SK-N-SH treated with all-trans-retinoic acid at 6 μM for 48 hours (cell line): ENCODE results near the gene ARHGEF11.

Experiments used
- ATAC-seq: fragments of 200-7000 bp; cut with Tn5 transposase; 3 replicates; pipeline ENCODE4 v1.9.1; 2020; ENCODE audit warnings: mild to moderate bottlenecking, moderate library complexity
- ARNTL ChIP-seq: fragments of 450-650 bp; formaldehyde crosslinking; IDR thresholded peaks from 2 replicates; pipeline ENCODE4 v1.5.0; 2020; ENCODE audit warnings: low read depth, mild to moderate bottlenecking, moderate library complexity, borderline replicate concordance
- CREB5 ChIP-seq: fragments of 250-450 bp; sonication (Bioruptor Pico); IDR thresholded peaks from 2 replicates; pipeline ENCODE4 v1.5.1; 2020; ENCODE audit warnings: low read depth, mild to moderate bottlenecking, moderate library complexity
- ESRRG ChIP-seq: fragments of 250-450 bp; sonication (Bioruptor Pico); IDR thresholded peaks from 2 replicates; pipeline ENCODE4 v1.6.1; 2021; ENCODE audit warnings: mild to moderate bottlenecking
- GLIS3 ChIP-seq: fragments of 250-450 bp; sonication (Bioruptor Pico); IDR thresholded peaks from 2 replicates; pipeline ENCODE4 v1.5.0; 2020; ENCODE audit warnings: mild to moderate bottlenecking, moderate library complexity
- ISL1 ChIP-seq: fragments of 250-450 bp; sonication (Bioruptor Pico); IDR thresholded peaks from 2 replicates; pipeline ENCODE4 v2.1.2; 2022; ENCODE audit warnings: mild to moderate bottlenecking, moderate library complexity
- PPARA ChIP-seq: fragments of 250-450 bp; sonication (Bioruptor Pico); IDR thresholded peaks from 2 replicates; pipeline ENCODE4 v1.5.0; 2020; ENCODE audit warnings: mild to moderate bottlenecking, borderline replicate concordance
- RARB ChIP-seq: fragments of 250-450 bp; sonication (Bioruptor Pico); IDR thresholded peaks from 2 replicates; pipeline ENCODE4 v1.8.0; 2021; ENCODE audit warnings: mild to moderate bottlenecking, moderate library complexity
- SNAI2 ChIP-seq: fragments of 250-450 bp; sonication (Bioruptor Pico); IDR thresholded peaks from 2 replicates; pipeline ENCODE4 v1.5.0; 2020; ENCODE audit warnings: mild to moderate bottlenecking, moderate library complexity
- TCF4 ChIP-seq: fragments of 250-450 bp; sonication (Bioruptor Pico); IDR thresholded peaks from 2 replicates; pipeline ENCODE4 v1.8.0; 2021; ENCODE audit warnings: mild to moderate bottlenecking, moderate library complexity, borderline replicate concordance
- TOX ChIP-seq: fragments of 250-450 bp; sonication (Bioruptor Pico); IDR thresholded peaks from 2 replicates; pipeline ENCODE4 v1.8.0; 2021; ENCODE audit warnings: mild to moderate bottlenecking, moderate library complexity, borderline replicate concordance
- ZFP3 ChIP-seq: fragments of 250-450 bp; sonication (Bioruptor Pico); IDR thresholded peaks from 2 replicates; pipeline ENCODE4 v1.5.0; 2020; ENCODE audit warnings: mild to moderate bottlenecking, moderate library complexity
- ZFP30 ChIP-seq: fragments of 450-650 bp; formaldehyde crosslinking; IDR thresholded peaks from 2 replicates; pipeline ENCODE4 v1.5.0; 2022; ENCODE audit warnings: mild to moderate bottlenecking, moderate library complexity
- ZNF565 ChIP-seq: fragments of 450-650 bp; formaldehyde crosslinking; conservative IDR thresholded peaks from 2 replicates; pipeline ENCODE4 v1.5.0; 2020; ENCODE audit warnings: low read depth, mild to moderate bottlenecking, moderate library complexity
- ZNF70 ChIP-seq: fragments of 450-650 bp; formaldehyde crosslinking; IDR thresholded peaks from 2 replicates; pipeline ENCODE4 v1.5.0; 2020; ENCODE audit warnings: mild to moderate bottlenecking, moderate library complexity
- ZNF8 ChIP-seq: fragments of 450-650 bp; formaldehyde crosslinking; IDR thresholded peaks from 2 replicates; pipeline ENCODE4 v1.5.0; 2020; ENCODE audit warnings: mild to moderate bottlenecking, moderate library complexity
- TF ChIP-seq, protein P1 (sequence below): fragments of 250-450 bp; sonication (Bioruptor Pico); IDR thresholded peaks from 2 replicates; pipeline ENCODE4 v1.8.0; 2020; ENCODE audit warnings: mild to moderate bottlenecking, moderate library complexity, borderline replicate concordance
- TF ChIP-seq, protein P2 (sequence below): fragments of 250-450 bp; sonication (Bioruptor Pico); IDR thresholded peaks from 2 replicates; pipeline ENCODE4 v1.5.0; 2020; ENCODE audit warnings: mild to moderate bottlenecking, moderate library complexity

Gene ARHGEF11

GRCh38 chr1:157086299-157086698 is 40.8 kb upstream of the ARHGEF11 start:
- no peak for ATAC-seq
- no peak for TF ChIP-seq ZFP3 (CRISPR knock-in tag)
- no peak for TF ChIP-seq ZFP30 (CRISPR knock-in tag)
- no peak for TF ChIP-seq RARB (CRISPR knock-in tag)
- TF ChIP-seq, protein P1, sequence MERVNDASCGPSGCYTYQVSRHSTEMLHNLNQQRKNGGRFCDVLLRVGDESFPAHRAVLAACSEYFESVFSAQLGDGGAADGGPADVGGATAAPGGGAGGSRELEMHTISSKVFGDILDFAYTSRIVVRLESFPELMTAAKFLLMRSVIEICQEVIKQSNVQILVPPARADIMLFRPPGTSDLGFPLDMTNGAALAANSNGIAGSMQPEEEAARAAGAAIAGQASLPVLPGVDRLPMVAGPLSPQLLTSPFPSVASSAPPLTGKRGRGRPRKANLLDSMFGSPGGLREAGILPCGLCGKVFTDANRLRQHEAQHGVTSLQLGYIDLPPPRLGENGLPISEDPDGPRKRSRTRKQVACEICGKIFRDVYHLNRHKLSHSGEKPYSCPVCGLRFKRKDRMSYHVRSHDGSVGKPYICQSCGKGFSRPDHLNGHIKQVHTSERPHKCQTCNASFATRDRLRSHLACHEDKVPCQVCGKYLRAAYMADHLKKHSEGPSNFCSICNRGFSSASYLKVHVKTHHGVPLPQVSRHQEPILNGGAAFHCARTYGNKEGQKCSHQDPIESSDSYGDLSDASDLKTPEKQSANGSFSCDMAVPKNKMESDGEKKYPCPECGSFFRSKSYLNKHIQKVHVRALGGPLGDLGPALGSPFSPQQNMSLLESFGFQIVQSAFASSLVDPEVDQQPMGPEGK, result no peak
- TF ChIP-seq ZNF70, result no peak
- no peak for TF ChIP-seq TCF4

GRCh38 chr1:157085421-157085820 is 39.9 kb upstream of the ARHGEF11 start:
- TF ChIP-seq TOX (CRISPR knock-in tag), result no peak
- no peak for TF ChIP-seq ZFP3 (CRISPR knock-in tag)
- no peak for TF ChIP-seq ZFP30 (CRISPR knock-in tag)
- TF ChIP-seq RARB (CRISPR knock-in tag), result no peak
- TF ChIP-seq, protein P2, sequence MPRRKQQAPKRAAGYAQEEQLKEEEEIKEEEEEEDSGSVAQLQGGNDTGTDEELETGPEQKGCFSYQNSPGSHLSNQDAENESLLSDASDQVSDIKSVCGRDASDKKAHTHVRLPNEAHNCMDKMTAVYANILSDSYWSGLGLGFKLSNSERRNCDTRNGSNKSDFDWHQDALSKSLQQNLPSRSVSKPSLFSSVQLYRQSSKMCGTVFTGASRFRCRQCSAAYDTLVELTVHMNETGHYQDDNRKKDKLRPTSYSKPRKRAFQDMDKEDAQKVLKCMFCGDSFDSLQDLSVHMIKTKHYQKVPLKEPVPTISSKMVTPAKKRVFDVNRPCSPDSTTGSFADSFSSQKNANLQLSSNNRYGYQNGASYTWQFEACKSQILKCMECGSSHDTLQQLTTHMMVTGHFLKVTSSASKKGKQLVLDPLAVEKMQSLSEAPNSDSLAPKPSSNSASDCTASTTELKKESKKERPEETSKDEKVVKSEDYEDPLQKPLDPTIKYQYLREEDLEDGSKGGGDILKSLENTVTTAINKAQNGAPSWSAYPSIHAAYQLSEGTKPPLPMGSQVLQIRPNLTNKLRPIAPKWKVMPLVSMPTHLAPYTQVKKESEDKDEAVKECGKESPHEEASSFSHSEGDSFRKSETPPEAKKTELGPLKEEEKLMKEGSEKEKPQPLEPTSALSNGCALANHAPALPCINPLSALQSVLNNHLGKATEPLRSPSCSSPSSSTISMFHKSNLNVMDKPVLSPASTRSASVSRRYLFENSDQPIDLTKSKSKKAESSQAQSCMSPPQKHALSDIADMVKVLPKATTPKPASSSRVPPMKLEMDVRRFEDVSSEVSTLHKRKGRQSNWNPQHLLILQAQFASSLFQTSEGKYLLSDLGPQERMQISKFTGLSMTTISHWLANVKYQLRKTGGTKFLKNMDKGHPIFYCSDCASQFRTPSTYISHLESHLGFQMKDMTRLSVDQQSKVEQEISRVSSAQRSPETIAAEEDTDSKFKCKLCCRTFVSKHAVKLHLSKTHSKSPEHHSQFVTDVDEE (CRISPR knock-in tag), result no peak
- no peak for TF ChIP-seq ZNF8 (CRISPR knock-in tag)
- TF ChIP-seq TCF4, result no peak
- no peak for TF ChIP-seq SNAI2 (CRISPR knock-in tag)
- no peak for ATAC-seq

DNA sequence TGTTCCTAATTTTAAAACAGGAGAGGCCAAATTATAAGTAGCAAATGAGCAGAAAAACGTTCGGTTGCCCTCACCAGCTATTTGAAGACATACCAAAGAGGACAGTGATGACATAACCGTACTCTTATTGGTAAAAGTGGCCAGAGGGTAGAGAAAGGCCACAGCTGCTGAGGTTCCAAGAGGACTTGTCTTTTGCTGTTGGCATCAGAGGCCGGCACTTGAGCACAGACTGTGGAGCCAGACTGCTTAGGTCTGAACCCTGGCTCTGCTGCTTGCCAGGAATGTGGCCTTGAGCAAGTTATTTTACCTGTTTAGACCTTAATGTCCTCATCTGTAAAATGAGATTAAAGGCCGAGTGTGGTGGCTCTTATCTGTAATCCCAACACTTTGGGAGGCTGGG is 39.2 kb upstream of the ARHGEF11 start:
- ATAC-seq, result no peak
- TF ChIP-seq ARNTL (CRISPR knock-in tag) (no peak), ZNF565 (no peak), GLIS3 (CRISPR knock-in tag) (no peak), ZFP3 (CRISPR knock-in tag) (no peak), ZFP30 (CRISPR knock-in tag) (no peak)
- TF ChIP-seq, protein P1, result no peak

DNA sequence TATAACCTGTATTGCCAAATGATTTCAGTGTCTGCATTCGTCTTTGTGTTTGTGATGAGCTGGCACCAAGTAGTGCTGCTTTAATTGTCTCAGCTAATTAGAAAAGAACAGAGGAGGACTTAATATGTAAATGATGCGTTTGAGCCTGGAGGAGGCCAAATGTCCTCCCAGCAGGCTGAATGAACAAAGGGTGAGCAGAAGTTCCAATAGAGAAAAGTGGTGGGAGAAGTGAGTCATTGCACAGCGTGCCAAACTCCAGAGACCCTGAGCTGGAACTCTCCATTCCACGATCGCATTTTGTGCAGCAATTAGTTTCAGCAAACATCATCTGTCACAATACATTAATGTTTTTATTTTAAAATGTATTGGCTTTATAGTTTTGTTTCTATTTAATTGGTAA is 36.2 kb upstream of the ARHGEF11 start:
- no peak for ATAC-seq
- TF ChIP-seq ZFP3 (CRISPR knock-in tag), result no peak
- TF ChIP-seq ARNTL (CRISPR knock-in tag), result no peak
- TF ChIP-seq ZNF565, result no peak
- TF ChIP-seq, protein P2 (CRISPR knock-in tag), result no peak
- TF ChIP-seq, all 23 proteins: peak for 0

- ATAC-seq, result no peak
- TF ChIP-seq PPARA (CRISPR knock-in tag) (no peak), ZNF70 (no peak), ZFP30 (CRISPR knock-in tag) (no peak), GLIS3 (CRISPR knock-in tag) (no peak), ISL1 (CRISPR knock-in tag) (no peak), ZFP3 (CRISPR knock-in tag) (no peak), ZNF8 (CRISPR knock-in tag) (no peak), RARB (CRISPR knock-in tag) (no peak), CREB5 (CRISPR knock-in tag) (no peak), ESRRG (CRISPR knock-in tag) (no peak), ARNTL (CRISPR knock-in tag) (no peak)
- TF ChIP-seq, protein P2 (CRISPR knock-in tag), result no peak
- TF ChIP-seq, protein P1, result no peak
Measured at GRCh38 chr1:157080714-157081113, 35.2 kb upstream of the ARHGEF11 start.
